HG03045 (cell line): Measurements from ENCODE around the gene MARCKS.
"Not testable (repeated sequence)": the region's sequence is repeated elsewhere in the genome, so short reads cannot be mapped to it uniquely, and the experiment has no call there.

ENCODE experiments used
- ATAC-seq: cut with Tn5 transposase; IDR thresholded peaks from one replicate; pipeline ENCODE4 v1.9.1; 2021; ENCODE audit warnings: mild to moderate bottlenecking, moderate library complexity; ENCODE audit not compliant: unreplicated experiment

The MARCKS gene

GRCh38 chr6:113882336-113883022 lies 25.3 kb downstream of the MARCKS start:
- no peak for ATAC-seq

GRCh38 chr6:113884011-113884410 lies 26.9 kb downstream of the MARCKS start:
- no peak for ATAC-seq

GRCh38 chr6:113886512-113886911 lies 29.4 kb downstream of the MARCKS start:
- ATAC-seq: no peak

GRCh38 chr6:113888493-113888892 lies 31.3 kb downstream of the MARCKS start:
- no peak for ATAC-seq

- ATAC-seq: no peak
Observed at GRCh38 chr6:113888956-113889630, 31.9 kb downstream of the MARCKS start.

DNA sequence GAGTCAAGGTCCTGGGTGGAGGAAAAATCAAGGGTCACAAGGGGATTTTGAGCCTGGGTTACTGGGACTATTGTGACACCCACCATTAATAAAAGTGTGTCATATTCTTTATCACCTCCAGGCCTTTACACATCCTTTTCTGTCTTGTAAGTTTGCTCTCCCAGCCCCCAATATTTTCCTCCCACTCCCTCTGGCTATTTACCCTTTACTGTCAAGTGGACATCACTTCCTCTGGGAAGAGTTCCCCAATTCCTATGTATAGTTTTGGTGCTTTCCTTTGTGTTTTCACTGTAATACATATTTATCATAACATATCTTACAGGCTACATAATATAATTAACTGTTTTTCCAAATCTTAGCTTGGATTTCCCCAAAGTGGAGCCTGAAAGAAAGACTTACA lies 36.3 kb downstream of the MARCKS start:
- ATAC-seq: no peak

GRCh38 chr6:113893866-113894265 lies 36.7 kb downstream of the MARCKS start:
- ATAC-seq: no peak

DNA sequence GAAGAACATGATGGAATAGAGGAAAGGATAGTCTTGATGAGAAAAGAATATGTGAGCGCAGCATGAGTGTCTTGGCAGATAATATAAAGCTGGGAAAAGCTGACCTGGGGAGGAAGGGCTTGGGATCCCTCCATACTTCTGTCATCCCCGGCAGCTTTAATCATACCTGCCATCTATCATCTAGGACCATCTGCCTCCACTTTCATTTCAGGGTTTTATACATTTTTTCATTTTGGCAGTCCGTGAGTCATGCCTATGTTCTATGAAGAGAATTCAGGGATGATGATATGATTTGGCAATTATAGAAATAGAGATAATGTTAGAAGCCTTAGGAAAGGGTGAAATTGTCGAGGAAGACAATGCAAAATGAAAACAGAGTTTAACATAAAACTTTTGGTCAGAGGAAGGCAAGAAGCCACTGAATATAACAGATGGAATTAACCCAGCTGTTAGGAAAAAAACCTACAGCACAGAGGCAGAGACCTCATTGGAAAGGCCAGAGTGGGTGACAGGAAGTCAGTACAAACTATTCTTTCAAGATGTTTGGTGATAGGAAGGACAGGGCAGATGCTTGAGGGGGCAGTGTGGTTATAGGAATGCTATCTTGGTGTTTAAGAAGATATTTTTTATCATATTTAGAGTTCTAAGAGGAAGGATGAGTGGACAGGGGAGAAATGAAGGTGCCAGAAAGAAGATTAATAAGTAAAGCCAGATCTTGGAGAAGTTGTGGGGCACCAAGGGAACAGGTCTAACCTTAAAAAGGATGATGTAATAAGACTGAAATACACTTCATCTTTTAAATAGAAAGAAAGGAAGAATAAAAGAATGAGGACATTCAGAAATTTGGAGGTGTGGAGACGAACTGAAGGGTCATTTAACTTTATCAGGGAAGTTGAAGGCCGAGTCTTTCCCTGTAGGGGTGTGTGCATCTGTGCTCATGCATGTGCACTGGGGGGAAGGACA lies 37.8 kb downstream of the MARCKS start:
- no peak for ATAC-seq

DNA sequence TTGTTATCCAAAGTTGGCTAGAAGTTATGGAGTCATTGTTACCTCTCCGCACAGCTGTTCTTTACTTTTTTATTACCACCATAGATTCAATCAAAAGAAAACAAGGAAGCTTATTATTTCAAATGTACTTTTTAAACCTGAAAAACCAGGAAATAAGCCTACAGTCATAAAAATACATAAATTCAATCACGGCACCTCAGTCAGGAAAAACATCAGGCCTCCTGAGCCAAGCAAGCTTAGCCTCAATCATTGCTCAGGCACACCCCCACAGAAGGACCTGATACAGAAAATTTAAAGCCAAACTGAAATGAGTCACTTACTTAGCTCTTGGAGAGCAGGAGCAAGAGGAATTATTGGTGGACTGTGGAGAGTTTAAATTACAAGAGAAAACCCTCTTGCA lies 44.3 kb downstream of the MARCKS start:
- ATAC-seq: no peak

DNA sequence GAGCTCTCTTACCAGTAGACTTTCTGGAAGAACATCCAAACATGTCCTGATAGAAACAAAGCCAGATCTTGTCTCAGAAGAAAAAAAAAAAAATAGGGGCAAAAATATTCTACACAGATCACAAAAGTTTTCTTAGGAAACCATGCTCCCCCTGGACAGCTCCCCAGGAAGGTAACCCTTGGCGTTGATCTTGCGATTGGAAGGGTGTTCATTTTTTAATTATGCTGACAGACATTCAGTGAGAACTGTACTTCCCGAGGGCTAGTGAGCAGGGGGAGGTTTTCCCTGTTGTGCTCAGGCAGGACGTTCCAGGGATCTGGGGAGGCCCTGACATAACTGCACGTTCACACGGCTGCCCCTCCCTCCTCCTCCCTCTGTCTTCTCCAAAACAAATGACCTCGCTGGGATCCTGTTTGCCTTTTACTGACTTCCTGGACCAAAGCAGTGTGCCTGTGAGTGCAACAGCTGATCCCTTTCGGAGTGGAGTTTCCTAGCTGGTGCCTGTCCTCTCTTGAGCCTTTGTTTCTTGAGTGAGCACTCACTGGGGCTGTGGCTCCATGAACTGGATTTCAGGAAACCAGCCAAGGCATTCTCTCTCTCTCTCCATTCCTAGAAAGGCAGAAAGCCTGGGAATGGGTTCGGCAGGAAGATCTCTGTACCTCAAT lies 46.7 kb downstream of the MARCKS start:
- ATAC-seq: no peak

DNA sequence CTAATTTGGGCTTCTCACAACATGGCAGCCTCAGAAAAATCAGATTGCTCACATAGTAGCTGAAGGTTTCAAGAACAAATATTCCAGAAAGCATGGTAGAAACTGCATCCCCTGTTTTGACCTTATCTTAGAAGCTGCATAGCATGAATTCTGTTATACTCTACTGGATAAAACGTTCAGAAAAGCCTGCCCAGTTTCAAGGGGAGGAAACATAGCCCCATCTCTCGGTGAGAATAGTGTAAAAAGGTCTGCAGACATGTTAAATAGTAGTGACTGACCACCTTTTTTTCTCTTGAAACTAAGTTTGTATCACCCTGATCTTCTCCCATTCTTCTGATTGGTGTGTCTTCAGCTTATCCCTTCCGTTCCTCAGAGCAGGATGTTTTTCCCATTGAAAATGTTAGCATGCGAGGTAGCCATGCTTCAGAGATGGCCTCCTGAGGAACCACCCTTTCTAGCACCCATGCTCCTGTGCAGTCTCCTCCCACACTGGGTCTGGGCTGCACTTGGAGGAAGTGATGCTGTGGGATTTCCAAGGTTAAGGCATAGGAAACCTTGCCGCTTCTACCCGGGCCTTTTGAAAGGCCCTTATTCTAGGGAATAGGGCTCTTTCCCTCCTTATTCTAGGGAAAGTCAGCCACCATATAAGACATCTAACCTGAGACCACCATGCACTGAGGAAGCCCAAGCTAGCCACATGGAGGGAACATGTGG lies 50.1 kb downstream of the MARCKS start:
- ATAC-seq: no peak

GRCh38 chr6:113908801-113909200 lies 51.7 kb downstream of the MARCKS start:
- no peak for ATAC-seq

- no peak for ATAC-seq
Observed at GRCh38 chr6:113909224-113909856, 52.2 kb downstream of the MARCKS start.

DNA sequence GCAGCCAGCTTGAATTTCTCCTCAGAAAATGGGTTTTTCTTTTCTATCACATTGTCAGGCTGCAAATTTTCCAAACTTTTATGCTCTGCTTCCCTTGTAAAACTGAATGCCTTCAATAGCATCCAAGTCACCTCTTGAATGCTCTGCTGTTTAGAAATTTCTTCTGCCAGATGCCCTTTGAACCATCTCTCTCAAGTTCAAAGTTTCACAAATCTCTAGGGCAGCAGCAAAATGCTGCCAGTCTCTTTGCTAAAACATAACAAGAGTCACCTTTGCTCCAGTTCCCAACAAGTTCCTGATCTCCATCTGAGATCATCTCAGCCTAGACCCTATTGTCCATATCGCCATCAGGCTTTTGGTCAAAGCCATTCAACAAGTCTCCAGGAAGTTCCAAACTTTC lies 53.1 kb downstream of the MARCKS start:
- not testable (repeated sequence) for ATAC-seq
